ENCODE data around the gene COL8A1.
"Not testable (repeated sequence)": the region's sequence is repeated elsewhere in the genome, so short reads cannot be mapped to it uniquely, and the experiment has no call there.

Gene COL8A1

GRCh38 chr3:99833617-99834205 is 195.3 kb downstream of the COL8A1 start:
- no peaks in the 10 kb centered on the region for H3K27me3 Mint-ChIP-seq
- no peaks in the 10 kb centered on the region for H3K36me3 Mint-ChIP-seq
- no peaks in the 10 kb centered on the region for H3K9me3 Mint-ChIP-seq (ENCODE audit: low read depth)
- H3K27ac Mint-ChIP-seq: no peak overlapping the region
- H3K4me3 Mint-ChIP-seq: no peak overlapping the region
- H3K4me1 Mint-ChIP-seq (ENCODE audit: low read depth): peaks cover 10% of the 10 kb centered on the region

- no peaks in the 10 kb centered on the region for H3K27me3 Mint-ChIP-seq
- no peak overlapping the region for H3K27ac Mint-ChIP-seq
Observed at GRCh38 chr3:99834211-99834957, 196.0 kb downstream of the COL8A1 start.

GRCh38 chr3:99836681-99837080 is 198.3 kb downstream of the COL8A1 start:
- Mint-ChIP-seq H3K36me3 (no peaks in the 10 kb centered on the region), H3K9me3 (ENCODE audit: low read depth) (no peaks in the 10 kb centered on the region), H3K4me3 (no peak overlapping the region), H3K27me3 (no peaks in the 10 kb centered on the region), H3K27ac (no peak overlapping the region), H3K4me1 (ENCODE audit: low read depth) (peaks cover 11% of the 10 kb centered on the region)

More at GRCh38 chr3:99834211-99834957, 196.0 kb downstream of the COL8A1 start:
- Mint-ChIP-seq H3K4me3 (no peak overlapping the region), H3K9me3 (ENCODE audit: low read depth) (no peaks in the 10 kb centered on the region), H3K4me1 (ENCODE audit: low read depth) (peaks cover 10% of the 10 kb centered on the region), H3K36me3 (no peaks in the 10 kb centered on the region)

- Mint-ChIP-seq H3K9me3 (ENCODE audit: low read depth) (no peaks in the 10 kb centered on the region), H3K4me1 (ENCODE audit: low read depth) (peaks cover 8% of the 10 kb centered on the region), H3K36me3 (no peaks in the 10 kb centered on the region), H3K27me3 (no peaks in the 10 kb centered on the region), H3K27ac (no peak overlapping the region), H3K4me3 (no peak overlapping the region)
Observed at GRCh38 chr3:99837715-99838114, 199.3 kb downstream of the COL8A1 start.

- Mint-ChIP-seq H3K36me3 (no peaks in the 10 kb centered on the region), H3K27ac (no peak overlapping the region), H3K9me3 (ENCODE audit: low read depth) (no peaks in the 10 kb centered on the region)
Observed at GRCh38 chr3:99838755-99839154, 200.4 kb downstream of the COL8A1 start.

GRCh38 chr3:99839613-99840012 is 201.2 kb downstream of the COL8A1 start:
- Mint-ChIP-seq H3K4me1 (ENCODE audit: low read depth) (peaks cover 5% of the 10 kb centered on the region), H3K27ac (peak overlapping the region; percentile 2), H3K9me3 (ENCODE audit: low read depth) (no peaks in the 10 kb centered on the region), H3K36me3 (no peaks in the 10 kb centered on the region), H3K4me3 (no peak overlapping the region), H3K27me3 (no peaks in the 10 kb centered on the region)

More at GRCh38 chr3:99838755-99839154, 200.4 kb downstream of the COL8A1 start:
- H3K4me3 Mint-ChIP-seq: no peak overlapping the region
- no peaks in the 10 kb centered on the region for H3K27me3 Mint-ChIP-seq
- H3K4me1 Mint-ChIP-seq (ENCODE audit: low read depth): peaks cover 3% of the 10 kb centered on the region

GRCh38 chr3:99841949-99842348 is 203.6 kb downstream of the COL8A1 start:
- not testable (repeated sequence) for H3K9me3 Mint-ChIP-seq (ENCODE audit: low read depth); H3K27me3 Mint-ChIP-seq; H3K4me3 Mint-ChIP-seq; H3K36me3 Mint-ChIP-seq; H3K27ac Mint-ChIP-seq
- H3K4me1 Mint-ChIP-seq (ENCODE audit: low read depth): peaks cover 18% of the 10 kb centered on the region

GRCh38 chr3:99842826-99843589 is 204.6 kb downstream of the COL8A1 start:
- Mint-ChIP-seq H3K4me1 (ENCODE audit: low read depth) (peaks cover 19% of the 10 kb centered on the region), H3K36me3 (peaks cover 2% of the 10 kb centered on the region), H3K9me3 (ENCODE audit: low read depth) (no peaks in the 10 kb centered on the region), H3K27ac (no peak overlapping the region), H3K27me3 (no peaks in the 10 kb centered on the region), H3K4me3 (no peak overlapping the region)

GRCh38 chr3:99843590-99844258 is 205.3 kb downstream of the COL8A1 start:
- Mint-ChIP-seq H3K4me3 (no peak overlapping the region), H3K27ac (no peak overlapping the region), H3K36me3 (peaks cover 2% of the 10 kb centered on the region), H3K9me3 (ENCODE audit: low read depth) (no peaks in the 10 kb centered on the region), H3K4me1 (ENCODE audit: low read depth) (peaks cover 22% of the 10 kb centered on the region), H3K27me3 (no peaks in the 10 kb centered on the region)

GRCh38 chr3:99845331-99845730 is 206.9 kb downstream of the COL8A1 start:
- Mint-ChIP-seq H3K36me3 (peaks cover 2% of the 10 kb centered on the region), H3K4me3 (no peak overlapping the region), H3K4me1 (ENCODE audit: low read depth) (peaks cover 20% of the 10 kb centered on the region), H3K9me3 (ENCODE audit: low read depth) (no peaks in the 10 kb centered on the region), H3K27me3 (no peaks in the 10 kb centered on the region), H3K27ac (no peak overlapping the region)

GRCh38 chr3:99845999-99846398 is 207.6 kb downstream of the COL8A1 start:
- Mint-ChIP-seq H3K4me3 (no peak overlapping the region), H3K9me3 (ENCODE audit: low read depth) (no peaks in the 10 kb centered on the region), H3K27ac (no peak overlapping the region), H3K27me3 (no peaks in the 10 kb centered on the region), H3K4me1 (ENCODE audit: low read depth) (peaks cover 20% of the 10 kb centered on the region), H3K36me3 (peaks cover 2% of the 10 kb centered on the region)

- peaks cover 2% of the 10 kb centered on the region for H3K36me3 Mint-ChIP-seq
- peaks cover 20% of the 10 kb centered on the region for H3K4me1 Mint-ChIP-seq (ENCODE audit: low read depth)
- no peak overlapping the region for H3K4me3 Mint-ChIP-seq
- no peak overlapping the region for H3K27ac Mint-ChIP-seq
- no peaks in the 10 kb centered on the region for H3K9me3 Mint-ChIP-seq (ENCODE audit: low read depth)
- no peaks in the 10 kb centered on the region for H3K27me3 Mint-ChIP-seq
Observed at GRCh38 chr3:99846477-99847160, 208.2 kb downstream of the COL8A1 start.

GRCh38 chr3:99848433-99848832 is 210.0 kb downstream of the COL8A1 start:
- H3K9me3 Mint-ChIP-seq (ENCODE audit: low read depth): no peaks in the 10 kb centered on the region
- peaks cover 2% of the 10 kb centered on the region for H3K36me3 Mint-ChIP-seq
- no peak overlapping the region for H3K4me3 Mint-ChIP-seq
- H3K4me1 Mint-ChIP-seq (ENCODE audit: low read depth): peaks cover 20% of the 10 kb centered on the region
- no peaks in the 10 kb centered on the region for H3K27me3 Mint-ChIP-seq
- H3K27ac Mint-ChIP-seq: no peak overlapping the region

All from activated naive CD8-positive, alpha-beta T cell (primary cell).